Measurements from ENCODE around the gene IL23R.
"Not testable (repeated sequence)": the region's sequence is repeated elsewhere in the genome, so short reads cannot be mapped to it uniquely, and the experiment has no call there.

The IL23R gene, protein sequence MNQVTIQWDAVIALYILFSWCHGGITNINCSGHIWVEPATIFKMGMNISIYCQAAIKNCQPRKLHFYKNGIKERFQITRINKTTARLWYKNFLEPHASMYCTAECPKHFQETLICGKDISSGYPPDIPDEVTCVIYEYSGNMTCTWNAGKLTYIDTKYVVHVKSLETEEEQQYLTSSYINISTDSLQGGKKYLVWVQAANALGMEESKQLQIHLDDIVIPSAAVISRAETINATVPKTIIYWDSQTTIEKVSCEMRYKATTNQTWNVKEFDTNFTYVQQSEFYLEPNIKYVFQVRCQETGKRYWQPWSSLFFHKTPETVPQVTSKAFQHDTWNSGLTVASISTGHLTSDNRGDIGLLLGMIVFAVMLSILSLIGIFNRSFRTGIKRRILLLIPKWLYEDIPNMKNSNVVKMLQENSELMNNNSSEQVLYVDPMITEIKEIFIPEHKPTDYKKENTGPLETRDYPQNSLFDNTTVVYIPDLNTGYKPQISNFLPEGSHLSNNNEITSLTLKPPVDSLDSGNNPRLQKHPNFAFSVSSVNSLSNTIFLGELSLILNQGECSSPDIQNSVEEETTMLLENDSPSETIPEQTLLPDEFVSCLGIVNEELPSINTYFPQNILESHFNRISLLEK

DNA sequence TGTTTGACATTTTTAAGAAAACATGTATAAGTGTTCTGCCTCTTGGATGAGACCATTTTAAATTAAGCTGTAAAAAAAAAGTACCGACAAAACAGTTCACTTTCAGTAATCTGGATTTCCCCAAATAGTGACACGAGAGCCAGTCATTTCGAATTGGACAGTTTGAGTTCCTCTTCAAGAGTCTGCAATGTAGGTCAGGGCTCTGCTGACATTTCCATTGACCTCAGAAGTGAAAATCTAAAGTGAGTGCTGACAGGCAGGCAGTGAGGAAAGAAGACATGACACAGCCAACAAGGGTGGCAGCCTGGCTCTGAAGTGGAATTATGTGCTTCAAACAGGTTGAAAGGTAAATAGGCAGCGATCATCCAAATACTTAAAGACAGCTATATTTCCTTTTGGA is at the start of gene IL23R:
TSS of gene IL23R (plus strand) at position 259 of the 400 bp plus-strand sequence. CDS start 1,667 bp downstream, outside the sequence.
- DNase-seq: no peak

DNA sequence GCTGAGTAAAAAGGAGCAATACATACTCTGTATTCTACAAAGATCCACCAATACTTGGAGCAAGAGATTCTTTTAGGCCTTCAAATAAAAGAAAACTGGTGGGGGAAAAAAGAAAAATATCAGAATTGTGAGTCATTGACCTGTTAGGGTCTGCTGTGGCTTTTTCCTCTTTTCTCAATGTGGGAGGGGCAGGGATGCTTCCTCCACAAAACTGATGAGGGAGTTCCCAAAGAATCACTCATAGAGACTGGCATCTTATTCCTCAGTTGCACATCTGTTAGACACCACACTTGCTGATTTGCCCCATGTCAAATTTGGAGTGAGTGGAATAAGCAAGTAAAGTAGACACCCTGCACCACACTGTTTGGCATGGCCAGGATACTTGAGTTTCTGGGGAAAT is 48.1 kb upstream of the IL23R start:
- DNase-seq: no peak

DNA sequence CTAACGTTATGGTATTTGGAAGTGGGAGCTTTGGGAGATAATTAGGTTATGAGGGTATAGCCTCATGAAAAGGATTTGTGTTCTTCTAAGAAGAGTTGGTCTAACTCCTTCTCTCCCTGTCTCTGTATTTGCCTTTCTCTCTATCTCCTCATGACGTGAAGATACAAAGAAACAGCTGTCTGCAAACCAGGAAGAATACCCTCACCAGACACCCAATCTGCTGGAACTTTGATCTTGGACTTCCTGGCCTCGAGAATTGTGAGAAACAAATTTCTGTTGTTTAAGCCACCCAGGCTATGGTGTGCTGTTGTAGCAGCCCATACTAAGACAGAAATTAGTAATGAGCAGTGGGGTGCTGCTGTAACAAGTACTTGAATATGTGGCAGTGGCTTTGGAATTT is 47.6 kb upstream of the IL23R start:
- no peak for DNase-seq

DNA sequence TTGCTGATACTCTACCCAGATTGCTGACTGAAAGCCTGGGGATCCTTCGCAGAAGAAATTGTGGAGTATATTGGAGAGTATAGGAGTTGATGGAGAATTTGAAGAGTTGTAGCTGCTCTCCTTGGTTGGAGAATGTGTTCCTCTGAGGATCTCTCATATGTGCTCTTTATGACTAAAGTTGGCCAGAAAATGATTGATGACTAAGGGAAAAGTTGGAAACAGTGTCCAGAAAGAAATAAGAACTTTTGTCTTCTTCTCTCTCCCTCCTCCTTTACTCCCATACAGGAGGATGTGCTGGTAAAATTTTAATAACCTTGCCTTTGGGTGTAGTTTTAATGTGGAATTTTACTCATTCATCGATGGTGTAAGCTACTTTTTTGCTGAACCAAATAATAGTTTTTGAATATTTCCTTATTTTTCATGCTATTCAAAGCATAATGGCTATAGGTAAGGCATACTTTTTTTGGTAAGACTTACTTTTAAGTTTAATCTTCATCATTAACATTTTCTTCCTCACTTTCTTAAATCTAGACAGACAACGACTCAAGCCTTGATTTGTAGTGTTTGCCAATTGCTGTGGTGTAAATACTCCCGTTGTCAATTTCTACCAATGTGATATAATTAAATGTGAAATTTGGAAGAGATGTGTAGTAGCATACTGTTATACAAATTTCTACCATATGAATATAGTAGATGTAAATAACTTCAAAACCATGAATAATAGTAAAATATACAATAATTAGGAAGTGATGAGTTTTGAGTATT is 45.2 kb upstream of the IL23R start:
- no peak for DNase-seq

DNA sequence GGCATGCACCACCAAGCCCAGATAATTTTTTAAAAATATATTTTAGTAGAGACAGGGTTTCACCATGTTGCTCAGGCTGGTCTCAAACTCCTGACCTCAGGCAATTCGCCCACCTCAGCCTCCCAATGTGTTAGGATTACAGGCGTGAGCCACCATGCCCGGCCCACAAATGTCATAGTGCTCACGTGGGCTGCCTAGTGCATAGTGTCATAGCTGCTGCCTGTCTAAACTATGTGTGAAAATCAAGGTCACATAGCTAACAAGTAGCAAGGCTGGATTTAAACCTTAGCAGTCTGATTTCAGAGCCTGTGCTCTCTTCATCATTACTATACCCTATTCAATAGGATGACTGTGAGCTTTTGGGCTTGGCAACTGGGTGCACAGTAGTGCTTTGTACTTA is 41.8 kb upstream of the IL23R start:
- no peak for DNase-seq

DNA sequence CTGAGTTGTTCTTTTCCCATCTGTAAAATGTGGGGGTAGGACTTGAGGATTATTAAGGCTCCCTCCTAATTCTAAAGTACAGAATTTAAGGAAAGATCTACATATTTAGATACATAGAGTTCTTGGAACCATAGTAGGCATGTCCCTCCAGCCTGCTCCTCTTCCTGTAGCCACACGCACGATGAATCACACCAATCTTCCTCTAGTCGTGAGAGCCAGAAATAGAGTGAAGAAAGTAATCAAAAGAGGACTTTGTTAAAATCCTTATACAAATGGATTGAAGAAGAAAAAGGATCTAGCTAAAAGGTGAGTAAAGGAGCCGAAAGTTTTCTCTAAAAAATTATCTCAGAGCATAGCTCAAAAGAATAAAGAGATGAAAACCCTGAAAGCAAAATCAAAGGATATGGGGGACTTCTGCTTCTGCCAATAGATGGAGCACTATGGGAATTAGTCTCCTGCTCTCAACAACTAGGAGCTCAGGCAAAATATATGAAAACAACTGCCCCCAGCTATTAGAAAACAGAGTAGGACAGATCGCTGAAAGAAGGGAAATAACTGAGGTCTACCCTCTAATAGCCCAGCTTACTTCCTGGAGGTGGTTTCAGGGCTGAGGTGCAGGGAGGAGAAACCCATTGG is 40.0 kb upstream of the IL23R start:
- DNase-seq: no peak

DNA sequence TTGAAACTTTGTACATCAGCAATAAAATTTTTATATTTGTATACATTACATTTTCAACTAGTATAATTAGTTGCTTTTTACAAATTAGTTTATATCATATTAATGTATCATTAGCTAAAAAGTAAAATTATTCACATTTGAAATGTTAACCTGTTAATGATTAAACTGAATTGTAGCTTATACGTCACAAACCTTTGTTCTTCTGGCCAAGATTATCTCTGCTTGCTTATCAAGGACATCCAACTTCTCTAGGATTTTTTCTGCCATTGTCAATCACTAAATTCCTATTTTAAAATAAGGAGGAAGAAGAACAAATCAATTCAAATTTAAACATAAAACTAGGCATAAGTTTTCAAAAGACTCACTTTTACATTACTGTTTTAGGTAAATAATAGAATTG is 39.3 kb upstream of the IL23R start:
- DNase-seq: no peak

DNA sequence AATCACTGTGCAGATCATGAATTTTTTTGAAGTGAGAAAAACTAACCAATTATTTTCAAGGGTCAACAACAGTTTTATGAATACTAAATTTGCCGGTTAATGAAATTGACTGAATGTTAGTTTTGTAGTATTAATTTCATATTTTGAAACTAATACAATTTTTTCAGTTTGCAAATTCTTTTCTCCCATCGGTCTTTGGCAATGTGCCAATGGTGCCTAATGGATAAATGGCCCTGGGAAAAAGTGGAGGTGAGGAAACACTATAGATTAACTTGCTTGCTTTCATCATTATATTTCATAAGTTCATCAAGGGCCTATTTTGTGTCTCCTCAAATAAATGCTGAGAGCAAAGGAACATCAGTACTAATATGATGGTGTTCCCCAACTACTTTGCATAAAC is 35.6 kb upstream of the IL23R start:
- DNase-seq: no peak

DNA sequence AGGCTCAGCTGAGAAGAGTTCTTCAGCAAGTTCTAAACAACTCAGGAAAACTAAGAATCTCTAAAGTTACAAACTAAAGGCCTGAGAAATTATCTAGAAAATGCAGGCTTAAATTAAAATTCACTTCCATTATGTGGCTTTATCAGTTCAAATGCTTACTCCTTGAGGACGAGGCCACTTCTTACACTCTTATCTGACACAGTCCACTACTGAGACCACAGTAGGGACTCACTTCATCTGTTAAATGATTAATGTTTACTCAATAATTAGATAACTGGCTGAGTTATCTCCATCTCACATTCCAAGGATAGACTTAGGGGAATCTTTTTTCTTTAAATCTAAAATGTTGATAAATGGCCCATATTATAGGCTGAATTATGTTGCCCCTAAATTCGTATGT is 33.1 kb upstream of the IL23R start:
- no peak for DNase-seq

DNA sequence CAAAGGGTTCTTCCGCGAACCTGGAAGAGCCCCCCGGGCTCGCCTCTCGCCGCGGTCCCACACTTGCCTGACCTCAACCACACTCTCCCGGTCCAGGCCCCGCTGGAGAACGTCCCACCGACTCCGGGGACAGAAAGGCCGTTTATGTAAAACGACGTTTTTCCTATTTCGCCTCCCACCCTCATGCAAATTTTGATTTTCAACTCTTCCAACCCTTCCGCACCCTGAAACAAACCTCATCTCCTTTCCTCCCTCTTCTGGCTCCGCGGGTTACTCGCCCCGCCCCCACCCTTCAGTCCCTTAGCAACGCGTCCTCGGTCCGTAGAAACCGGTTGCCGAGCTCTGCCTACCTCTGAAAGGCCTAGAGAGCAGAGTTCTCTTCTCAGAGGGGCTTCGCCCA is 31.6 kb upstream of the IL23R start, which contains the start of gene C1orf141:
TSS of gene C1orf141 (minus strand) at position 276 of the 400 bp plus-strand sequence. CDS start 7,730 bp downstream, outside the sequence.
- DNase-seq: peak; percentile 36

DNA sequence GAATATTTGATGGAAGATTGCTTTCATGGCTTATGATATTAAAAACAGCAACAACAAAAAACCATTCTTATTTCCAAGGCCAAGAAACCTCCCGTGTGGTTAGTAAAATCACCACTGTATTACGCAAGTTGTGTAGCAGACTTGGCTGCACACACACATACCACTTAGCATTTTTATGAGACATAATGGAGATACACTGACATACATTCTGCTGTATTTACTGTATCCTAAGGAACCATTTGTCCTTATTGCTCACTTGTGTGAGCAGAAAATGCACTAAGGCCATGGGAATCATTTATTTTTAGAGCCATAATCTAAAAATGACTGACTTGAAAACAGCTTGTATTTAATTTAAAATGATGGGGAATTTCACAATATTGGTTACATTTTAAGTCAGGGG is 30.9 kb upstream of the IL23R start:
- no peak for DNase-seq

DNA sequence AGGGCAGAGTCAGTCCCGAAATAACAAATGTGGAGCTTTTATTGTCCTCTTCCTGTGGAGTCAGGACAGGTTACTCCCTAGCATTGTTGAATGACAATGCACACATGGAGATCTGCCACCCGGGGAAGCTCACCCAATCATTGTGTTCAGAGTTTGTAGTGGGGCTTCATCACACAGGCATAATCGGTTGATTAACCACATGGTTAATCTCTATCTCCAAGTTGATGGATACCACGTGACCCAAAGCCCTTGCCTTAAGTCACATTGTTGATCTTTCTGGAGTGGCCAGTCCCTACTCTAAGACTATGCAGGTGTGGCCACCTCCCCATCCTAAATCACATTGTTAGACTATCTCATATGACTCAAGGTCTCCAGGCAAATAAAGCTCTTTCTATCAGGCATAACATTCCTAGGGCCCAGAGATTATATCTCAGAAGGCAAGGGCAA is 28.9 kb upstream of the IL23R start:
- no peak for DNase-seq

DNA sequence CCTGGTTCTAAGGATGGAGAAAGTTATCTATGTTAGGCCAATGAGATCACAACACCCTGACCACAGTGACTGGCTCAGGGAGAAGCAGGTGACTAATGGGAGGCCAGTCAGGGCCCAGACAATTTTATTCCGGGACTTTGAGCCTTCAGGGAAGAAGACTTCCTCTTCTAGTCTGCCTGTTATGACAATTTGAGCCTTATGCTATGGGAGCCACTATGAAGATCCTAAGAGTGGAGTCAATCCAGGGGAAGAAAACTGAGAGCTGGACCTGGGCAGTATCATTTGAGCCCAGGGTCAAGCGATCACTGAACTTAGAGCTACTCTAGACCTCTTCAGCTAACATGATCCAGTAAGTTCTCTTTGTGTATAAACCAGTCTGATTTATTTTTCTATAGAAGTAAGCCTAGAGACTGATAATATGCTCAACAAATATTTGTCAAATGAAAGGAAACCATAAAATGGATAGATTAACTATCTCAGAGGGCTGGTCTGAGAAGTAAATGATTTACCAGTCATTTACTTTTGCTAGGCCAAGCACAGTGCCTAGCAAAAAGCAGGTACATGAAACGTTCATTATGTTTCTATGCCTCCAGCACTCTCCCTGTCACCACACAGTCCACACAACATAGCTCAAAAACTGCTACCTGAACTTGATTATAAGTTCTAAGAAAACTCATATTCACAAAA is 27.3 kb upstream of the IL23R start:
- no peak for DNase-seq

DNA sequence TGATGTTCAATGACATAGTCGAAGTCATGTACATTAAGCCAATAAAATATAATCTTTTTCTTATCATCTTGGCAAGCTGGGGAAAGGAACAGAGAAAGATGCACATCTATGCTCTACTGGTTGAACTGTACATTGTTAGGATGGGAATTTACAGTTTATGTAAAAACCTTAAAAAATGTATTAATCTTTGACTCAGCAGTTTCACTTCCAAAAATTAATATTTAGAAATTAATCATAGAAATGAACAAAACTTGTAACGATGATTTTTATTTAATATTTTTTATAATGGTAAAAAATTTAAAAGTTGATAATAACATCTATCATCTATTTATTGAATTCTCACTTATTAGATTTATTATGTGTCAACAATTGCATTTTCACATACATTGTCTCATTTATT is 25.8 kb upstream of the IL23R start:
- no peak for DNase-seq

DNA sequence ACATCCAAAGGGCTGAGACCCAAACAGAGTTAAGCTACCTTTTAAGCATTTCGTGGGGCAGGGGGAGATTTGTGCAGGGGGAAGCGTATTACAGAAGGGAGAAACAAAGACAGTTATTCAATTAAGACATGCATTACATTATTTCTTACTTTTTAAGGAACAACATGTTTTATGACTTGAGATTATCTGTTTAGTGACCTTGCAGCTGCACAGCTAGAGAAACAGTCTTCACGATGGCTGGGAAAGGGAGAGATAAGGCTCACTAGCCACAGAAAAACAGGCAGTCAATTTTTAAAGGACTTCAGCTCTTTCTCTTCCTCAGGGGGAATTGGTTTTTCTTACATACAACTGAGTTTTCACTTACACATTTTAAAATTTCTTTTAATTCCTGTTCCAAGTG is 24.4 kb upstream of the IL23R start:
- not testable (repeated sequence) for DNase-seq

DNA sequence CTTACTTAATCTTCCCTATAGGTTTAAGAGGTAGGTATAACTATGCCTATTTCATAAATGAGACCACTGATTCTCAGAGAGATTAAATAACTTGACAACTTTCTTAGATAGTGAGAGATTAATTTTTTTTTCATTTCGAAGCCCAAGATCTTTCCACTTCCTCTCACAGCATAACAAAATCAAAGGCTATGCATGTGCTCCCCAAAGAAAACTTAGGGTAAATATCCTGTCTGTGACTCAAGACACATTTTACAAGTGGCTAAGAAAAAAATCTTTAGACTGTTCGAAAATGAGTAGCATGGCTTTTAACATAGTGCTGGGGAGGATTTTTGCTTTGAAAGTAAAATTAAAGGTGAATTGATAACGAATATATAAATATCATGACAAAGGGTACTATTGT is 23.3 kb upstream of the IL23R start:
- no peak for DNase-seq

DNA sequence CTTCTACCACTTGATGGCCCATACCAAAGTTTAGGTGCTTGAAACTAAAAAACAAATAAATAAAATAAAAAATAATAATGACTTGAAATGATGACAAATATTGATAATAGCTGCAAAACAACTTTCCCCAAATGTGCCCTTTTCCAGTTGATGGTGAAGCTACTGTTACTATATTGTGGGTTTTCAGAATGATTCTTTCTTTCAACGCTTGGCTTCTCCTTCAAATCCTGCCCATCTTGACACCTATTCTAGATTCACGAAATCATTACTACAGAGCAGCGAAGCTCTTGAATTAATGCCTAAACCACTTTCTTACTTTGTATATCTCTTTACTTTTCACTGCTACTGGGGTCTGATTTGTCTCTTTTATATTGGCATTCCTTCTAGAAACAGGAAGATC is 22.3 kb upstream of the IL23R start:
- DNase-seq: no peak

DNA sequence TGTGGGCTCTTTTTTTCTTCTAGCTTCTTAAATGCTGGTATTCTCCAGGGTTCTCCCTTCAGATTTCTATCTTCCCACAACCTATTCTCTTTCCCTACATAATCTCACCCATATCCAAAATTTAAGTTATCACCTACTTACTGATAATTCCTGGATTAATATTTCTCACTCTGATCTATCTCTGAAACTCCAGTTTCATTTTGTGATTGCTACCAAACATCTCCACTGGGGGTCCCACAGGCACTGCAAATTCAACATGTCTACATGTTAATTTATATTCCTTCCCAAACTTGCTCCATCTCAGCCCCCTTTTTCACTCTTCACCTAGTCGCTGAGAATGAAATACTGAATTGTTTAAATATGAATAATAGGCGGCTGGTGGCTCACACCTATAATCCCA is 21.6 kb upstream of the IL23R start:
- DNase-seq: no peak

DNA sequence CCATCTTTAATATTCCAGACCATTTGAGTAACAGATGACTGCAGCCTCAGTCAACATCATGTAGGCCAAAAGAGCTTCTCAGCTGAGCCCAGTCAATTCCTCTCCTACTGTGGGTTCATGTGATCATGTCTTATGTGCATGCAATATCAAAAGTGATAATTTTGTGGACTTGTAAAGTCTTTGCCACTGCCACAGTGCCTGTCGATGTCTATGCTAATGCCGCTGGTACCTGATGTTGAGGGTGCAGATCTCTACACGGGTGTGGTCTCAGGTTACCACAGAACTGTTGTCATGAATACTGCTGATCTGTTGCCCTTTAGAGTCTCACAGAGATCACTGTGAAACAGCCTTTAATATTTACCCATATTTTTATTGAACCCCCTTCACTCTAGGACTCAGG is 20.2 kb upstream of the IL23R start:
- DNase-seq: no peak

DNA sequence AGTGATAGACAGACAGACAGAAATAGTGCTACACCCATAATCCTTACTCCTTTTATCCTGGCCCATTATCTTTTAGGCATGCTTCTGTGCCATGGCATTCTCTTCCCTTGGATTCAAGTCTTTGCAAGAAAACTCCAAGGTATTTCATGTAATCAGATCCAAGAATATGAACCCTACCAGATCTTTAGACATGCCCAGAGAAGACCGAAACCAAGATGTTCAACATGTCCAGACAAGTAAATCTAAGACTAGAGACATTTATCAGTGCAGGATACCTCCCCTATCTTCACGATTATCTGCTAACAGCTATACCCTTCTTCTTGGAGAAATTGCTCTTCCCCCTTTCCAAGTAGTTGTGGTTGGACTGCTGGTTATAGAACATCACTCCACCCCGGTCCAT is 19.7 kb upstream of the IL23R start:
- DNase-seq: no peak

DNA sequence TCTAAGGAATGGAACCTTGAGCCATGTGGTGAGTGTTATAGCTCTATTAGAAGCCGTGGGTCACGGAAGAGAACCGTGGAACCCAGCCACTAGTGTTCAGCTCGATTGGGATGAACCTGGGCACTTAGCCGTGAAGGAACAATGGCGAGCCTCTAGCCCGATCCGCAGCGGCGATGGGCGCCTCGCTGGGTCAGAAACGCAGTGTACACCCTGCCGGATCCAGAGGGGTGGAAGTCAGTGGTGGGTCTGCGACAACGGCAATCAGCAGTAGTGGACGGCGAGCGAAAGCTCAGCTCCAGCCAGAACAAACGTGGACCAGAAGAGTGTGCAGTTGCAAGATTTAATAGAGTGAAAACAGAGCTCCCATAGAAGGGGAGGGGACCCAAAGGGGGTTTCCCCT is 18.3 kb upstream of the IL23R start:
- not testable (repeated sequence) for DNase-seq

DNA sequence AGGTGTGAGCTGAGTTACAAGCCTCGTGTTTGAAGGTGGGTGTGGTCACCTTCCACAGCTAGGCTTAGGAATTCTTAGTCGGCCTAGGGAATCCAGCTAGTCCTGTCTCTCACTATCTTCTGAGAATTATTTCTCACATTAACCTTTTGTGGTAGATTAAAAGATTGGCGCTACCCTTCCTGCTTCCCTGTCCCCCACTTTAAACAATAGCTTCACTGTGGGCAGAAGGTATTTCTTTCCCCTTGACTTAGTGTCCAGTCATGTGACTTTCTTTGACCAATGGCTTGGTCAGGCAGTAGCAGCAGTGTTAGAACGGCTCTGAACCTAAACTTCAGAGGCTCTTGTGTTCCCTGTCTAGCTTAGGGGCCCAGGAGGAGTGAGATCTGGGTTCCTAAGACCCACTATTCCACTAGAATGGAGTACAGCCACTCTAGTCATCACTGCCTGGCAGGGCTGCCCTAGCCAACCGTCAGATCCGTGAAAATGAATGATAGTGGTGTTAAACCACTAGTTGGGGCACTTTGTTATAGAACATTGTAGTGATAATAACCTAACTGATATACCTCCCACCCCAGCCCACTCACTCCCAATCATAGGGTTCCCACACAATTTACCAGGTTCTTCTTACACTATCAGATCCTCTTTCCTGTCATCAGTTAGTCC is 17.6 kb upstream of the IL23R start:
- no peak for DNase-seq

All from midbrain (tissue), 1 donor.